Liver (tissue), 9 donors: ENCODE data around the gene TRAF7. TPM values are rescaled to one million over a fixed set of nuclear protein-coding genes. Genes with fewer than 3 reads are reported as not detected.
"Not testable (repeated sequence)": the region's sequence is repeated elsewhere in the genome, so short reads cannot be mapped to it uniquely, and the experiment has no call there.

Experiments used
- DNase-seq: peaks from one replicate; pipeline ENCODE4 v3.0.0-alpha.2; 2017; ENCODE audit warnings: low spot score
- H3K27ac ChIP-seq, 2 donors: one replicate each; pipeline ENCODE4 v1.7.0; 2013; ENCODE audit warnings: inconsistent platforms in 2 of 2, low read length in 2 of 2, control low read depth in 1 of 2, low read depth in 1 of 2, mild to moderate bottlenecking in 1 of 2
- H3K27me3 ChIP-seq, 4 donors: one replicate each; pipeline versions ENCODE4 v1.6.1 to v1.7.0; 2013; ENCODE audit warnings: low read length in 3 of 4, inconsistent platforms in 1 of 4, mild to moderate bottlenecking in 1 of 4, moderate library complexity in 1 of 4; ENCODE audit not compliant: control insufficient read depth in 4 of 4, insufficient read depth in 4 of 4
- H3K36me3 ChIP-seq, 4 donors: one replicate each; pipeline versions ENCODE4 v1.6.1 to v1.7.0; 2013; ENCODE audit warnings: low read length in 3 of 4, mild to moderate bottlenecking in 3 of 4, low read depth in 1 of 4, moderate library complexity in 1 of 4; ENCODE audit not compliant: control insufficient read depth in 4 of 4, insufficient read depth in 3 of 4
- H3K4me1 ChIP-seq, 4 donors: one replicate each; pipeline versions ENCODE4 v1.6.1 to v1.7.0; 2013; ENCODE audit warnings: low read length in 3 of 4, mild to moderate bottlenecking in 3 of 4, moderate library complexity in 1 of 4; ENCODE audit not compliant: control insufficient read depth in 4 of 4, insufficient read depth in 4 of 4
- H3K4me3 ChIP-seq, 3 donors: one replicate each; pipeline versions ENCODE4 v1.6.1 to v1.7.0; 2013; ENCODE audit warnings: low read length in 3 of 3, control low read depth in 1 of 3, low read depth in 1 of 3, mild to moderate bottlenecking in 1 of 3
- H3K9ac ChIP-seq, 2 donors: one replicate each; pipeline ENCODE4 v1.7.0; 2013; ENCODE audit warnings: low read length in 2 of 2, mild to moderate bottlenecking in 2 of 2, moderate library complexity in 2 of 2, control low read depth in 1 of 2, low read depth in 1 of 2
- H3K9me3 ChIP-seq, 4 donors: one replicate each; pipeline versions ENCODE4 v1.6.1 to v1.7.0; 2013; ENCODE audit warnings: low read length in 3 of 4; ENCODE audit not compliant: control insufficient read depth in 4 of 4
- CTCF ChIP-seq: fragments of 150-350 bp; IDR thresholded peaks from 2 replicates; pipeline ENCODE4 v1.5.1; 2017; ENCODE audit warnings: improper control_type of control experiment, low read depth, low read length; ENCODE audit not compliant: missing input control
- GABPA ChIP-seq, 2 donors: IDR thresholded peaks in 1 of 2; conservative IDR thresholded peaks in 1 of 2; 2 replicates each; pipeline ENCODE4 v1.6.1; 2016; ENCODE audit warnings: antibody characterized with exemption in 2 of 2, mild to moderate bottlenecking in 1 of 2, moderate library complexity in 1 of 2
- HNF4A ChIP-seq, 2 donors: conservative IDR thresholded peaks; 2 replicates each; pipeline ENCODE4 v1.6.1; 2016; ENCODE audit warnings: antibody characterized with exemption in 2 of 2, mild to moderate bottlenecking in 2 of 2
- HNF4G ChIP-seq: IDR thresholded peaks from 2 replicates; pipeline ENCODE4 v1.6.1; 2016; ENCODE audit warnings: antibody characterized with exemption
- MAX ChIP-seq: IDR thresholded peaks from 2 replicates; pipeline ENCODE4 v1.6.1; 2016; ENCODE audit warnings: antibody characterized with exemption
- RAD21 ChIP-seq, 2 donors: IDR thresholded peaks; 2 replicates each; pipeline ENCODE4 v1.6.1; 2016; ENCODE audit warnings: antibody characterized with exemption in 2 of 2, mild to moderate bottlenecking in 2 of 2
- REST ChIP-seq: IDR thresholded peaks from 2 replicates; pipeline ENCODE4 v1.6.1; 2016; ENCODE audit warnings: antibody characterized with exemption, mild to moderate bottlenecking
- ZBTB33 ChIP-seq: IDR thresholded peaks from 2 replicates; pipeline ENCODE4 v1.6.1; 2016; ENCODE audit warnings: antibody characterized with exemption
- WGBS: extraction: QIAGEN DNeasy Blood & Tissue Kit; methylation state at CpG from one replicate; pipeline ENCODE4 v1.1.7; 2013; 5-methylcytosine and 5-hydroxymethylcytosine counted together
- polyA plus RNA-seq, 2 donors: library from polyadenylated mRNA; stranded (reverse) in 1 of 2; unstranded in 1 of 2; fragments of 200-250 nt in 1 of 2; fragments of >200 nt in 1 of 2; fragmentation: Nextera tagmentation in 1 of 2; extraction: Ambion mirVana in 1 of 2; gene quantifications; one replicate each; pipeline versions ENCODE4 v1.2.1 to v1.2.3, GENCODE V29; 2013 to 2015
- total RNA-seq, 2 donors: library from RNA; depleted of rRNA; stranded (reverse); fragments of >200 nt; gene quantifications; one replicate each; pipeline ENCODE4 v1.2.3, GENCODE V29; 2014
- TF ChIP-seq, protein P1 (sequence below): IDR thresholded peaks from 2 replicates; pipeline ENCODE4 v1.6.1; 2016; ENCODE audit warnings: antibody characterized with exemption
- donor health status: healthy.
- donor health status: healthy.
- donor health status: healthy.
- donor health status: healthy.
- donor health status: healthy.

The TRAF7 gene
- total and polyA plus RNA-seq, 4 donors: 14.7 to 36.6 (median 34.0) TPM

- H3K36me3 ChIP-seq: no peaks in the 10 kb centered on the region
- TF ChIP-seq MAX: no peak
- TF ChIP-seq REST: no peak
- no peak for TF ChIP-seq RAD21 (IDR thresholded peaks at IDR 0.05)
- no peak for TF ChIP-seq HNF4G
- TF ChIP-seq ZBTB33: no peak
- no peak for TF ChIP-seq GABPA (IDR thresholded peaks at IDR 0.05 in 1 of 2, conservative IDR thresholded peaks at IDR 0.05 in 1 of 2)
- TF ChIP-seq CTCF: no peak
- TF ChIP-seq, protein P1, sequence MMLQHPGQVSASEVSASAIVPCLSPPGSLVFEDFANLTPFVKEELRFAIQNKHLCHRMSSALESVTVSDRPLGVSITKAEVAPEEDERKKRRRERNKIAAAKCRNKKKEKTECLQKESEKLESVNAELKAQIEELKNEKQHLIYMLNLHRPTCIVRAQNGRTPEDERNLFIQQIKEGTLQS: no peak
- no peak for TF ChIP-seq HNF4A (conservative IDR thresholded peaks at IDR 0.05)
- no peak overlapping the region for H3K4me3 ChIP-seq
- no peaks in the 10 kb centered on the region for H3K9me3 ChIP-seq
- 93% methylated on average over 6 of the region's 6 CpGs for WGBS
- peaks cover 0 to 2% (median 0%) of the 10 kb centered on the region in 4 donors for H3K27me3 ChIP-seq
- H3K27ac ChIP-seq: no peak overlapping the region
- no peak overlapping the region for H3K9ac ChIP-seq
- no peak for DNase-seq
- H3K4me1 ChIP-seq: peaks cover 3 to 12% (median 7%) of the 10 kb centered on the region in 4 donors
These were observed 44.7 kb downstream of the TRAF7 start for GRCh38 chr16:2200313-2200712.

GRCh38 chr16:2203119-2203688 is 47.6 kb downstream of the TRAF7 start:
- not testable (repeated sequence) for H3K4me3 ChIP-seq, H3K27me3 ChIP-seq, H3K9ac ChIP-seq, DNase-seq, H3K27ac ChIP-seq, H3K9me3 ChIP-seq
- Histone ChIP-seq H3K36me3 (peaks cover 0 to 11% (median 2%) of the 10 kb centered on the region in 4 donors), H3K4me1 (peaks cover 4 to 19% (median 10%) of the 10 kb centered on the region in 4 donors)
- 94% methylated on average over 8 of the region's 8 CpGs for WGBS
